Endothelial cell (in vitro differentiated cells): ENCODE measurements around the gene DENND4B. TPM values are rescaled to one million over a fixed set of nuclear protein-coding genes. Genes with fewer than 3 reads are reported as not detected.
A peak's percentile ranks its signal among the peaks of the same experiment; 100 is the strongest.

Experiments used
- DNase-seq: peaks from one replicate; pipeline ENCODE4 v3.0.0; 2021; ENCODE audit warnings: low spot score
- H3K27ac Mint-ChIP-seq: one replicate; pipeline ENCODE4 v1.8.0; 2021; ENCODE audit warnings: mixed read lengths, inconsistent platforms; ENCODE audit not compliant: unreplicated experiment
- H3K27me3 Mint-ChIP-seq: one replicate; pipeline ENCODE4 v1.8.0; 2021; ENCODE audit warnings: mild to moderate bottlenecking, moderate library complexity, mixed read lengths, inconsistent platforms; ENCODE audit not compliant: unreplicated experiment
- H3K36me3 Mint-ChIP-seq: one replicate; pipeline ENCODE4 v1.8.0; 2021; ENCODE audit warnings: mild to moderate bottlenecking, low read depth, mixed read lengths, inconsistent platforms; ENCODE audit not compliant: unreplicated experiment
- H3K4me1 Mint-ChIP-seq: one replicate; pipeline ENCODE4 v1.8.0; 2021; ENCODE audit warnings: mild to moderate bottlenecking, mixed read lengths, inconsistent platforms; ENCODE audit not compliant: unreplicated experiment
- H3K4me3 Mint-ChIP-seq: one replicate; pipeline ENCODE4 v1.8.0; 2021; ENCODE audit warnings: mild to moderate bottlenecking, mixed read lengths, inconsistent platforms; ENCODE audit not compliant: unreplicated experiment
- H3K9me3 Mint-ChIP-seq: one replicate; pipeline ENCODE4 v1.8.0; 2021; ENCODE audit warnings: mixed read lengths, inconsistent platforms; ENCODE audit not compliant: unreplicated experiment
- total RNA-seq: library from RNA; stranded (reverse); fragmentation: NEBNext Ultra II Directional; extraction: Animal tissue kit (Norgen Biotek cat#: 25700); gene quantifications from one replicate; pipeline ENCODE4 v1.2.1, GENCODE V29; 2021; ENCODE audit not compliant: unreplicated experiment
- TF ChIP-seq, protein P1 (sequence below): fragments of 200-600 bp; sonication (generic); IDR thresholded peaks from one replicate; pipeline ENCODE4 v1.5.0; 2021; ENCODE audit warnings: antibody characterized with exemption; ENCODE audit not compliant: unreplicated experiment

Gene DENND4B
- total RNA-seq, 1 donor from 2014 or later = 53.1 TPM

DNA sequence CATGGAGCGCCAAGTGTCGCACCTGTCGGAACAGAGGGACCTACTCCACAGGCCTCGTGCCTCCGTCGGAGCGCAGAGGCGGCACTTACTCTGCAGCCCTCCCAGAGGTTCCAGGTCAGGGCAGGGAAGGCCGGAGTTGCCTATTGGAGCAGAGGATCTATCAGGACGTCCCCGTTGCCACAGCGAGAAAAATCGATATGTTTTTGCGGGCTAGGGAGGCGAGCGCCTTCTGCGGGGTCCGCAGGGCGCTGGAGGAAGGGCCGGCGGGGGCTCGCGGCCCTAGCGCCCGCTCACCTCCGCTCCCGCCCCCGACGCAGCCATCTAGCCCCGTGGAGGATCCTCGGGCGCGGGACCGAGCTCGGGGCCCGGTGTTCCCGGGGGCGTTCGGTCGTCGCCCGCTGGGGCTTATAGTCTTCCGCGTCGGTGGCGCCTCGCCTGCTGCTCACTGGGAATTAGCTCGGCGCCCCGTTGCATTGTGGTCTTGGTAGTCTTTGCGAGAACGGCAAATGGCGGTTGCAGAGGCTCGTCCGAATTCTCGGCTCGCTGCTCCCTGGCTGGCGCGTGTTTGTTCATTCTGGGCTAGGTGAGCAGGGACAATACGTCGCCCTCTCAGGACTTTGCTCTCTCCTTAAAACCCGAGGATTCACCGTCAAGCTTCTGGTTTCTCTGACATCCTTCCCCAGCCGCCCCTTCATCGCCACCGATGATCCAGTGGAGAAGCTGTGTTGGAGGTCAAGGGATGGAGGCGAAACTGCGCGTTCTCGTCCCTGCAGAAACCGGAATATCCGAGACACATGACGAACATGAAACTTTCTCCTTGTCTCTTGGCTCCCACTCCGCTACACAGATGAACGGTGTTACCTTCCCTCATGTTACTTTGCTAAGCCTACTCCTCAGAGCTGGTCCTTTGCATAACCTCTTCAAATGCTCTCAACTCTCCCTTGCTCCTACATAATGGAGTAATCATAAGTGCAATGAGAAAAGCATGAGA lies 31.0 kb upstream of the DENND4B start, which contains the start of gene JTB:
JTB (minus strand) TSS at position 425 of the 991 bp plus-strand sequence; CDS start at position 3, 422 bp downstream.
- Mint-ChIP-seq H3K4me3 (peak within 1 kb of the TSS; percentile 98), H3K9me3 (no peaks in the 10 kb centered on the region), H3K27ac (peak within 1 kb of the TSS; percentile 78), H3K36me3 (peaks cover 45% of the 10 kb centered on the region), H3K4me1 (peaks cover 64% of the 10 kb centered on the region), H3K27me3 (peaks cover 3% of the 10 kb centered on the region)
- TF ChIP-seq, protein P1, sequence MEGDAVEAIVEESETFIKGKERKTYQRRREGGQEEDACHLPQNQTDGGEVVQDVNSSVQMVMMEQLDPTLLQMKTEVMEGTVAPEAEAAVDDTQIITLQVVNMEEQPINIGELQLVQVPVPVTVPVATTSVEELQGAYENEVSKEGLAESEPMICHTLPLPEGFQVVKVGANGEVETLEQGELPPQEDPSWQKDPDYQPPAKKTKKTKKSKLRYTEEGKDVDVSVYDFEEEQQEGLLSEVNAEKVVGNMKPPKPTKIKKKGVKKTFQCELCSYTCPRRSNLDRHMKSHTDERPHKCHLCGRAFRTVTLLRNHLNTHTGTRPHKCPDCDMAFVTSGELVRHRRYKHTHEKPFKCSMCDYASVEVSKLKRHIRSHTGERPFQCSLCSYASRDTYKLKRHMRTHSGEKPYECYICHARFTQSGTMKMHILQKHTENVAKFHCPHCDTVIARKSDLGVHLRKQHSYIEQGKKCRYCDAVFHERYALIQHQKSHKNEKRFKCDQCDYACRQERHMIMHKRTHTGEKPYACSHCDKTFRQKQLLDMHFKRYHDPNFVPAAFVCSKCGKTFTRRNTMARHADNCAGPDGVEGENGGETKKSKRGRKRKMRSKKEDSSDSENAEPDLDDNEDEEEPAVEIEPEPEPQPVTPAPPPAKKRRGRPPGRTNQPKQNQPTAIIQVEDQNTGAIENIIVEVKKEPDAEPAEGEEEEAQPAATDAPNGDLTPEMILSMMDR = no peak
- DNase-seq = peak; percentile 81

DNA sequence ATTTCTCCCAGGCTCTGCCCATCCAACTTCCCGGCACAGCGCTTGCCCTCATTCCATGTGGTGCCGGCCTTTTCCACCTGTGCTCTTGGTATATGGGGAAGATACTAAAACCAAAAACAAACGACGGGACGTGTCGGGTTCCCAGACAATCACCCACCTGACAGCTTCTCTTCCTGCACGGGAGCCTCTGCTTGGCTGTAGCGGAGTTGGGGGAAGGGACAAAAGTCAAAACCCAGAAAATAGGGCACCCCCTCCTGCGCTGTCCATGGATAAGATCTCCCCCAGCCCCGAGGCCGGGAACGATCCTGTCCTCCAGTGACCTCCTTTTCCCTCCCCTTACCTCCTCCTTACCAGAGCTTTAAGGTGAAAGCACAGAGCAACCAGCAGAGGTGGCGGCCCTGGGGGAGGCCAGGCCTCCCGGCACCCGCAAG lies 30.3 kb upstream of the DENND4B start:
- Mint-ChIP-seq H3K4me3 (peak overlapping the region; percentile 93), H3K27me3 (peaks cover 7% of the 10 kb centered on the region), H3K4me1 (peaks cover 64% of the 10 kb centered on the region), H3K9me3 (no peaks in the 10 kb centered on the region), H3K36me3 (peaks cover 39% of the 10 kb centered on the region), H3K27ac (peak overlapping the region; percentile 41)
- no peak for DNase-seq
- TF ChIP-seq, protein P1 = no peak

DNA sequence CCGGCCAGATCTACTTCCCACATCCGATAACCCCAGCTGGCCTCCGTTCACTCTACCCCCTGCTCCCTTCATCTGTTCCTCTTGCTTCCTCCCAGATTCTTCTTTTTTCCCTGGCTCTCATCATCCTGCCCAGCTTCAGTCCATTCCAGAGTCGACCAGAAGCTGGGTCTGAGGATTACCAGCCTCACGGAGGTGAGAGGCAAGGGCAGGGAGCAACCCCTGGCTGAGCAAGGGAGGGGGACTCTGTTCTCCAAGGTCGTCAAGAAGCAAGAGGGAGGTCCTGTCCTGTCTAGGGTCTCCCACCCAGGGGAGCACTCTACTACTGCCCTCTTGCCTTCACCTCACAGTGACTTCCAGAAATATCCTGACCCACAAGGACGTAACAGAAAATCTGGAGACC lies 27.0 kb upstream of the DENND4B start:
- H3K36me3 Mint-ChIP-seq = peaks cover 33% of the 10 kb centered on the region
- TF ChIP-seq, protein P1 = no peak
- H3K27me3 Mint-ChIP-seq = peaks cover 7% of the 10 kb centered on the region
- DNase-seq = no peak
- peaks cover 66% of the 10 kb centered on the region for H3K4me1 Mint-ChIP-seq
- peak overlapping the region; percentile 13 for H3K27ac Mint-ChIP-seq
- no peaks in the 10 kb centered on the region for H3K9me3 Mint-ChIP-seq
- H3K4me3 Mint-ChIP-seq = no peak overlapping the region

DNA sequence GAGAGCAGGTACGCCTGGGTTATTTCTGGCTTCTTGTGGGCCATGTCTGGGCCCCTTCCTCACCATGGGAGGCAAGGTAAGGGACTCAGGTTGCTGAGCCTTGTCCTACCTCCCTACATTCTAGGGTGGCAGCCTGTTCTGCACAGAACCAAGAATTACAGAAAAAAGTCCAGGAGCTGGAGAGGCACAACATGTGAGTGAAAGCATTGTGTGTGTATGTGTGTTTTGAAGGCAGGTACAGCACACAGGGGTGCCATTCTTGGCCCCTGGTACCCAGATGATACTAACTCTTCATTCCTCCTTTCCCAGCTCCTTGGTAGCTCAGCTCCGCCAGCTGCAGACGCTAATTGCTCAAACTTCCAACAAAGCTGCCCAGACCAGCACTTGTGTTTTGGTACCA lies 26.6 kb upstream of the DENND4B start:
- peaks cover 69% of the 10 kb centered on the region for H3K4me1 Mint-ChIP-seq
- H3K27ac Mint-ChIP-seq = no peak overlapping the region
- H3K4me3 Mint-ChIP-seq = peak overlapping the region; percentile 49
- H3K9me3 Mint-ChIP-seq = no peaks in the 10 kb centered on the region
- H3K36me3 Mint-ChIP-seq = peaks cover 32% of the 10 kb centered on the region
- H3K27me3 Mint-ChIP-seq = peaks cover 7% of the 10 kb centered on the region
- TF ChIP-seq, protein P1 = no peak
- no peak for DNase-seq

DNA sequence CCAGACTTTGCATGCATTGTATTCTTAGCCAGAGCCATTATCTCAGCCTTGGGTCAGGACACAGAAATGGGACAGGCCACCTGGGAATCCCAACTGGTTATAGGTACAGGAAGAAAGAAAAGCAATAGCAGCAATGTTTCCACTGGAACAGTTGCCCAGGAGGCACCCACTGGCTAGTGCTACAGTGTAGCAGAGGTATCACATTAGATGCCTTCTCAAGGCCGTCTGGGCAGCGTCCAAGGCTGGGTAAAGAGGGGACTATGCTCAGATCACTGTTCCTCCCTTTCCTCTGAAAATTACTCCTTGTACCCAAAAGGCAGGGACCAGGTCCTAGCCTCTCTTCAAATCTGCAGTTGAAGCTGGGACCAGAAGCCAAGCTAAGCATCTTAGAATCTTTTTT lies 23.8 kb upstream of the DENND4B start:
- H3K4me3 Mint-ChIP-seq = no peak overlapping the region

More for the DNA sequence above, 23.8 kb upstream of the DENND4B start:
- H3K27me3 Mint-ChIP-seq = peaks cover 11% of the 10 kb centered on the region
- DNase-seq = no peak
- H3K9me3 Mint-ChIP-seq = no peaks in the 10 kb centered on the region
- H3K36me3 Mint-ChIP-seq = peaks cover 18% of the 10 kb centered on the region
- TF ChIP-seq, protein P1 = no peak
- H3K27ac Mint-ChIP-seq = no peak overlapping the region
- H3K4me1 Mint-ChIP-seq = peaks cover 61% of the 10 kb centered on the region
